ENCODE data around the gene MEGF11. TPM values are rescaled to one million over a fixed set of nuclear protein-coding genes. Genes with fewer than 3 reads are reported as not detected.

Gene MEGF11
- total RNA-seq, 3 donors from 2014 or later (not counting 1 experiment from before 2014, with no cell fraction given) = not detected

DNA sequence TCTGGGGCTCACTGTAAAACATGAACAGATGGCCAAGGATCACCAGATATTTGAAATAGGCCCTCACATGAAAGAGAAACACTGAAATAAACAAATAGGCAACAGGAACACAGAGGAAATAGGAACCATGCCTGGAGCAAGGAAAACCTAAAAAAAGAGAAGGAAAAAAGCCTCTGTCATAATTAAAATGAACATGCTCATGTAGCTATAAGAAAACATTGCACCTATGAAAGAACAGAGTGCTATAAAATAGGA is 281.9 kb downstream of the MEGF11 start:
- Mint-ChIP-seq H3K4me3 (no peak overlapping the region), H3K36me3 (no peaks in the 10 kb centered on the region), H3K9me3 (no peaks in the 10 kb centered on the region), H3K27ac (no peak overlapping the region), H3K27me3 (ENCODE audit: low read depth in 2 of 2) (peaks cover 27 to 35% of the 10 kb centered on the region in 2 donors), H3K4me1 (no peaks in the 10 kb centered on the region)
- Histone ChIP-seq H3K4me3 (ENCODE audit: low read length) (no peak overlapping the region), H3K27ac (ENCODE audit: low read length) (no peak overlapping the region), H3K4me1 (ENCODE audit: control insufficient read depth, insufficient read depth, low read length) (no peaks in the 10 kb centered on the region), H3K36me3 (ENCODE audit: control insufficient read depth, insufficient read depth, low read length) (no peaks in the 10 kb centered on the region), H3K27me3 (ENCODE audit: control insufficient read depth, insufficient read depth, low read length) (no peaks in the 10 kb centered on the region), H3K9me3 (ENCODE audit: control insufficient read depth, insufficient read depth, low read length) (no peaks in the 10 kb centered on the region)
- DNase-seq = no peak
- TF ChIP-seq, protein P1, sequence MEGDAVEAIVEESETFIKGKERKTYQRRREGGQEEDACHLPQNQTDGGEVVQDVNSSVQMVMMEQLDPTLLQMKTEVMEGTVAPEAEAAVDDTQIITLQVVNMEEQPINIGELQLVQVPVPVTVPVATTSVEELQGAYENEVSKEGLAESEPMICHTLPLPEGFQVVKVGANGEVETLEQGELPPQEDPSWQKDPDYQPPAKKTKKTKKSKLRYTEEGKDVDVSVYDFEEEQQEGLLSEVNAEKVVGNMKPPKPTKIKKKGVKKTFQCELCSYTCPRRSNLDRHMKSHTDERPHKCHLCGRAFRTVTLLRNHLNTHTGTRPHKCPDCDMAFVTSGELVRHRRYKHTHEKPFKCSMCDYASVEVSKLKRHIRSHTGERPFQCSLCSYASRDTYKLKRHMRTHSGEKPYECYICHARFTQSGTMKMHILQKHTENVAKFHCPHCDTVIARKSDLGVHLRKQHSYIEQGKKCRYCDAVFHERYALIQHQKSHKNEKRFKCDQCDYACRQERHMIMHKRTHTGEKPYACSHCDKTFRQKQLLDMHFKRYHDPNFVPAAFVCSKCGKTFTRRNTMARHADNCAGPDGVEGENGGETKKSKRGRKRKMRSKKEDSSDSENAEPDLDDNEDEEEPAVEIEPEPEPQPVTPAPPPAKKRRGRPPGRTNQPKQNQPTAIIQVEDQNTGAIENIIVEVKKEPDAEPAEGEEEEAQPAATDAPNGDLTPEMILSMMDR (IDR thresholded peaks at IDR 0.05) = no peak
- ATAC-seq = no peak
- intact Hi-C loops (cut with micrococcal nuclease) = no loop called here

DNA sequence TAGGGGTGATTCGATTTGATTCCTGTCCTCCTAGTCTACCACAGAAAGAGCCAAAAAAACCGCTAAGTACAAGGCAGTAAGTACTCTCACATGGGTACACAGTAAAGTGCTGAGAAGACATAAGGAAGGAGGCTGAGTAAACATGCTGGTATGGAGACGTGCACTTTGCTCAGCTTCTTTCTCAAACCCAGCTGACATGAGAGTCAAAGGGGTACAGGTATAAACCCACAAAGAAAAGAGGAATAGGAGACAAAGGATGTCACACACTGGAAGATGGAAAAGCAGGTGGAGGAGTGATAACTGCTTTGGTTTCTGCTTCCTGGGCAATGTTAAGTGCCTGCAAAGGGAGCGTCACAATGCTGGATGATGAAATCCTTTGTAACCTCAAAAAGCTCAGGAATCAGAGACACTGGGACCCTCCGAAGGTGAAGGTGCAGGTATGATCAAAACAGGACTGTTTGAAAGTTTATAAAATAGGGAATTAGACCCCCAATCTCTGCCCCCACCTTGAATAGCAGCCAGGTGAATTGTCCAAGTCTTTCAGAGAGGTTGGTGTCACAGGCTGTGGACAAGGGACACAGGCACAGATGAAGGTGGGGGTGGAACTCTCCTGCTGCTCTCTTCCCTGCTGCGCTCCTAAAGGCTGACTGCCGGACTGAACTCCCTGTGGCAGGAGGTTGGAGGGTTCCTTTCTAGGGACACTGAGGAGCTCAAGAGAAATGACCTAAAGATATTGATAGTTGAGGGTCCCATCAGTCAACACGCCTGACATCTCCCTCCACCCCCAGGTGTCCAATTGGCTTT is 282.4 kb downstream of the MEGF11 start:
- H3K36me3 Mint-ChIP-seq = no peaks in the 10 kb centered on the region
- DNase-seq (no peak), ATAC-seq (no peak)
- no peaks in the 10 kb centered on the region for H3K9me3 ChIP-seq (ENCODE audit: control insufficient read depth, insufficient read depth, low read length)
- H3K9me3 Mint-ChIP-seq = no peaks in the 10 kb centered on the region
- TF ChIP-seq, protein P1 (IDR thresholded peaks at IDR 0.05) = no peak
- H3K4me3 ChIP-seq (ENCODE audit: low read length) = no peak overlapping the region
- no peaks in the 10 kb centered on the region for H3K36me3 ChIP-seq (ENCODE audit: control insufficient read depth, insufficient read depth, low read length)
- H3K4me1 Mint-ChIP-seq = no peaks in the 10 kb centered on the region
- H3K27ac ChIP-seq (ENCODE audit: low read length) = no peak overlapping the region
- no peaks in the 10 kb centered on the region for H3K27me3 ChIP-seq (ENCODE audit: control insufficient read depth, insufficient read depth, low read length)
- peaks cover 27 to 35% of the 10 kb centered on the region in 2 donors for H3K27me3 Mint-ChIP-seq (ENCODE audit: low read depth in 2 of 2)
- no peaks in the 10 kb centered on the region for H3K4me1 ChIP-seq (ENCODE audit: control insufficient read depth, insufficient read depth, low read length)
- no peak overlapping the region for H3K27ac Mint-ChIP-seq
- 82% methylated on average over 8 of the region's 8 CpGs for WGBS (ENCODE audit: insufficient coverage)
- intact Hi-C loops (cut with micrococcal nuclease) = no loop called here
- H3K4me3 Mint-ChIP-seq = no peak overlapping the region

DNA sequence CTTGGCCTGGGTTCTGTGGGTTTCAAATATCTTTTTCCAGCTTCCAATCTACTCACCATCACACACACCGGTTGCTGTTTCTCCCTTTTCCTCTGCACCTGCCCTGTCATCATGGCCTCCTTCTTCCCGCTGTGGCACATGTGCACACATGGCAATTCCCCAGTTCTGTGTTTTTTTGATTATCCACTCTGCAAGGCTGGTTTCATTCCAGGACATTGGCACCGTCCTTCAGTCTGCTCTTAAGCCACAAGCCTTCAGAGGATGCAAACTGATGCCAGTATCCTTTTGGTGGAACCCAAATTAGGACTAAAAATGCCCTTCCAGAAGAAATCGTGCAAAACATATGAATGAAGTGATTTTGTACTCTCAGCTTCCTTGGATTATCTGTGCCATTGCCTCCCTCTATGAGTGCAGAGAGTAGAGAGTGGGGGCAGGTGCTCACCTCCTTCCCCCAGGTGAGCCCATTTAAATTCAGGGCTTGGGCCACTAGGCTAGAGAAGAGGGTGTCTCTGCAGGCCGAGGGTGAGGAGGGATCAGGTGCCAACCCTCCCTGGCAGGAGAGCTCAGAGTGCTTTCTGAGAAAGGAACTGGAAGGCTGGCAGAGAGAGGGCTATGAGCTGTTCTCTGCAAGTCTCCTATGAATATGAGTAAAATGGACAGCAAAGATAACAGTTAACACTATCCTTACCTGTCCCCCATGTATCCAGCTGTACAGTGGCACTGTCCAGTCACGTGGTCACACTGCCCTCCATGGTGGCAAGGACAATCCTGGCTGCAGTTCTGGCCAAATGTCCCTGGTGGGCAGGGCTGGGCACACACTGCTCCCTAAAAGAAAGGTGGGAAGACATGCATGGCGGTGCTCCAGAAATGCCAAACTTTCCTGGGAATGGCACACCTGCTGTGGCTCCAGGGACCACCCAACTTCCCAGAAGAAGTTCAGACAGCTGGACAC is 283.4 kb downstream of the MEGF11 start:
- Histone ChIP-seq H3K4me1 (ENCODE audit: control insufficient read depth, insufficient read depth, low read length) (no peaks in the 10 kb centered on the region), H3K27me3 (ENCODE audit: control insufficient read depth, insufficient read depth, low read length) (no peaks in the 10 kb centered on the region), H3K9me3 (ENCODE audit: control insufficient read depth, insufficient read depth, low read length) (no peaks in the 10 kb centered on the region), H3K4me3 (ENCODE audit: low read length) (no peak overlapping the region), H3K27ac (ENCODE audit: low read length) (no peak overlapping the region), H3K36me3 (ENCODE audit: control insufficient read depth, insufficient read depth, low read length) (no peaks in the 10 kb centered on the region)
- Mint-ChIP-seq H3K9me3 (no peaks in the 10 kb centered on the region), H3K36me3 (no peaks in the 10 kb centered on the region), H3K27ac (no peak overlapping the region), H3K4me3 (no peak overlapping the region), H3K4me1 (no peaks in the 10 kb centered on the region), H3K27me3 (ENCODE audit: low read depth in 2 of 2) (peaks cover 27 to 29% of the 10 kb centered on the region in 2 donors)
- 73% methylated on average over 7 of the region's 7 CpGs for WGBS (ENCODE audit: insufficient coverage)
- TF ChIP-seq, protein P1 (IDR thresholded peaks at IDR 0.05) = no peak
- DNase-seq = no peak
- intact Hi-C loops (cut with micrococcal nuclease) = no loop called here
- no peak for ATAC-seq
